Neuron (in vitro differentiated cells): ENCODE results near the gene AP1S2.

Source experiments
- H2AFZ ChIP-seq: one replicate; pipeline ENCODE4 v1.6.1; 2013; ENCODE audit warnings: low read depth, mild to moderate bottlenecking, inconsistent platforms, low read length, moderate library complexity
- H3K27me3 ChIP-seq: one replicate; pipeline ENCODE4 v1.6.1; 2013; ENCODE audit warnings: low read length; ENCODE audit not compliant: insufficient read depth
- H3K36me3 ChIP-seq: one replicate; pipeline ENCODE4 v1.6.1; 2013; ENCODE audit warnings: low read length; ENCODE audit not compliant: insufficient read depth
- H3K4me1 ChIP-seq: one replicate; pipeline ENCODE4 v1.6.1; 2013; ENCODE audit warnings: low read length; ENCODE audit not compliant: insufficient read depth
- H3K4me3 ChIP-seq: 2 replicates; pipeline ENCODE4 v1.5.1; 2013; ENCODE audit warnings: mild to moderate bottlenecking, low read length, moderate library complexity
- H3K9me3 ChIP-seq: one replicate; pipeline ENCODE4 v1.6.1; 2013; ENCODE audit warnings: low read length

Gene AP1S2

GRCh38 chrX:15870310-15870709 is 15.7 kb upstream of the AP1S2 start:
- H3K4me1 ChIP-seq = peaks cover under 1% of the 10 kb centered on the region
- H3K4me3 ChIP-seq = no peak overlapping the region
- no peak overlapping the region for H2AFZ ChIP-seq
- H3K27me3 ChIP-seq = no peaks in the 10 kb centered on the region
- H3K36me3 ChIP-seq = no peaks in the 10 kb centered on the region
- no peaks in the 10 kb centered on the region for H3K9me3 ChIP-seq

GRCh38 chrX:15869695-15870094 is 15.1 kb upstream of the AP1S2 start:
- Histone ChIP-seq H3K4me1 (peaks cover 5% of the 10 kb centered on the region), H3K9me3 (no peaks in the 10 kb centered on the region), H3K36me3 (no peaks in the 10 kb centered on the region), H3K27me3 (no peaks in the 10 kb centered on the region), H2AFZ (no peak overlapping the region), H3K4me3 (no peak overlapping the region)

- H3K27me3 ChIP-seq = no peaks in the 10 kb centered on the region
- H3K36me3 ChIP-seq = no peaks in the 10 kb centered on the region
- no peak overlapping the region for H2AFZ ChIP-seq
- peaks cover 16% of the 10 kb centered on the region for H3K4me1 ChIP-seq
- no peaks in the 10 kb centered on the region for H3K9me3 ChIP-seq
- H3K4me3 ChIP-seq = no peak overlapping the region
Measured at GRCh38 chrX:15866147-15866546, 11.5 kb upstream of the AP1S2 start.

GRCh38 chrX:15864629-15865028 is 10.0 kb upstream of the AP1S2 start:
- Histone ChIP-seq H3K4me3 (no peak overlapping the region), H3K36me3 (no peaks in the 10 kb centered on the region), H3K27me3 (no peaks in the 10 kb centered on the region), H3K9me3 (no peaks in the 10 kb centered on the region), H2AFZ (no peak overlapping the region), H3K4me1 (peaks cover 16% of the 10 kb centered on the region)

GRCh38 chrX:15864023-15864422 is 9.4 kb upstream of the AP1S2 start:
- Histone ChIP-seq H3K9me3 (no peaks in the 10 kb centered on the region), H3K4me3 (no peak overlapping the region), H2AFZ (no peak overlapping the region), H3K27me3 (no peaks in the 10 kb centered on the region), H3K36me3 (no peaks in the 10 kb centered on the region), H3K4me1 (peaks cover 16% of the 10 kb centered on the region)

GRCh38 chrX:15860921-15861320 is 6.3 kb upstream of the AP1S2 start:
- Histone ChIP-seq H2AFZ (no peak overlapping the region), H3K27me3 (no peaks in the 10 kb centered on the region), H3K4me3 (no peak overlapping the region), H3K9me3 (no peaks in the 10 kb centered on the region), H3K36me3 (no peaks in the 10 kb centered on the region), H3K4me1 (peaks cover 35% of the 10 kb centered on the region)

GRCh38 chrX:15858051-15858450 is 3.4 kb upstream of the AP1S2 start:
- no peaks in the 10 kb centered on the region for H3K36me3 ChIP-seq
- no peaks in the 10 kb centered on the region for H3K27me3 ChIP-seq
- peaks cover 30% of the 10 kb centered on the region for H3K4me1 ChIP-seq
- no peaks in the 10 kb centered on the region for H3K9me3 ChIP-seq
- no peak overlapping the region for H3K4me3 ChIP-seq
- H2AFZ ChIP-seq = no peak overlapping the region

GRCh38 chrX:15856636-15857035 is 2.0 kb upstream of the AP1S2 start:
- peaks cover 4% of the 10 kb centered on the region for H3K36me3 ChIP-seq
- H3K4me1 ChIP-seq = peaks cover 41% of the 10 kb centered on the region
- no peaks in the 10 kb centered on the region for H3K9me3 ChIP-seq
- H3K27me3 ChIP-seq = no peaks in the 10 kb centered on the region
- peak overlapping the region; percentile 98 for H3K4me3 ChIP-seq
- H2AFZ ChIP-seq = peak overlapping the region; percentile 44

GRCh38 chrX:15856222-15856587 is 1.6 kb upstream of the AP1S2 start:
- Histone ChIP-seq H3K4me3 (peak overlapping the region; percentile 98), H3K27me3 (no peaks in the 10 kb centered on the region), H2AFZ (peak overlapping the region; percentile 44), H3K9me3 (no peaks in the 10 kb centered on the region), H3K4me1 (peaks cover 40% of the 10 kb centered on the region), H3K36me3 (peaks cover 8% of the 10 kb centered on the region)

- Histone ChIP-seq H3K4me3 (peak overlapping the region; percentile 98), H3K9me3 (no peaks in the 10 kb centered on the region), H2AFZ (peak overlapping the region; percentile 50), H3K4me1 (peaks cover 46% of the 10 kb centered on the region), H3K27me3 (no peaks in the 10 kb centered on the region), H3K36me3 (peaks cover 13% of the 10 kb centered on the region)
Measured at GRCh38 chrX:15855568-15856221, 1.1 kb upstream of the AP1S2 start.

GRCh38 chrX:15854080-15854655 is 445 bp downstream of the AP1S2 start:
- Histone ChIP-seq H3K9me3 (no peaks in the 10 kb centered on the region), H2AFZ (peak overlapping the region; percentile 43), H3K27me3 (no peaks in the 10 kb centered on the region), H3K36me3 (peaks cover 29% of the 10 kb centered on the region), H3K4me3 (peak overlapping the region; percentile 98), H3K4me1 (peaks cover 61% of the 10 kb centered on the region)

GRCh38 chrX:15853586-15854079 is 980 bp downstream of the AP1S2 start:
- H3K4me1 ChIP-seq = peaks cover 66% of the 10 kb centered on the region
- peak overlapping the region; percentile 98 for H3K4me3 ChIP-seq
- H3K36me3 ChIP-seq = peaks cover 30% of the 10 kb centered on the region
- no peaks in the 10 kb centered on the region for H3K9me3 ChIP-seq
- no peak overlapping the region for H2AFZ ChIP-seq
- H3K27me3 ChIP-seq = no peaks in the 10 kb centered on the region

GRCh38 chrX:15849555-15849954 is 5.1 kb downstream of the AP1S2 start:
- H3K4me1 ChIP-seq = peaks cover 68% of the 10 kb centered on the region
- H3K4me3 ChIP-seq = no peak overlapping the region
- H2AFZ ChIP-seq = no peak overlapping the region
- no peaks in the 10 kb centered on the region for H3K9me3 ChIP-seq
- H3K27me3 ChIP-seq = no peaks in the 10 kb centered on the region
- peaks cover 70% of the 10 kb centered on the region for H3K36me3 ChIP-seq

- H3K9me3 ChIP-seq = no peaks in the 10 kb centered on the region
- H3K36me3 ChIP-seq = peaks cover 80% of the 10 kb centered on the region
- H2AFZ ChIP-seq = no peak overlapping the region
- peaks cover 66% of the 10 kb centered on the region for H3K4me1 ChIP-seq
- H3K4me3 ChIP-seq = no peak overlapping the region
- H3K27me3 ChIP-seq = no peaks in the 10 kb centered on the region
Measured at GRCh38 chrX:15848576-15848975, 6.0 kb downstream of the AP1S2 start.
